HG03521 (cell line): Measurements from ENCODE around the gene LIF.

Source experiments
- ATAC-seq: cut with Tn5 transposase; IDR thresholded peaks from one replicate; pipeline ENCODE4 v1.9.1; 2021; ENCODE audit warnings: mild to moderate bottlenecking, moderate library complexity; ENCODE audit not compliant: unreplicated experiment

Gene LIF

GRCh38 chr22:30195245-30196140, 51.1 kb downstream of the LIF start:
- ATAC-seq, result no peak

- ATAC-seq, result no peak
These were observed 53.4 kb downstream of the LIF start for GRCh38 chr22:30193031-30193775.

DNA sequence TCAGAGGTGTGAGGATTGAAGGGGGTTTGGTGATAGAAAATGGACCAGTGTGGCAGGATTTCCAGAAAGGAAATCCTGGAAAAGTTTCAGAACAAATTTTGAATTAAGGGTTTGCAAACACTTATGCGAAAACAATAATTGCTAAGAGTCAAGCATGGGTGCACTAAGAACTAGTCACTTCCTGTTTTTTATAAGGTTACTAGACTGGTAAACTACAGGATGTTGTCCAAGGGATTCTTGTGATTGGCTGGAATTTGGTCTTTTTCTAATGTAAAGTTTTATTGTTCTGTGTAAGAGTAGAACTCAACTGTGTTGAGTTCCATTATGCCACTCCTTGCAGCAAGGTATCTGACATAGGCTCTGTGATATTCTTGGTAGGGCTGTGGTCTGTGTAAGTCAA, 54.1 kb downstream of the LIF start:
- ATAC-seq, result no peak

- no peak for ATAC-seq
These were observed 55.4 kb downstream of the LIF start for GRCh38 chr22:30191040-30191701.

DNA sequence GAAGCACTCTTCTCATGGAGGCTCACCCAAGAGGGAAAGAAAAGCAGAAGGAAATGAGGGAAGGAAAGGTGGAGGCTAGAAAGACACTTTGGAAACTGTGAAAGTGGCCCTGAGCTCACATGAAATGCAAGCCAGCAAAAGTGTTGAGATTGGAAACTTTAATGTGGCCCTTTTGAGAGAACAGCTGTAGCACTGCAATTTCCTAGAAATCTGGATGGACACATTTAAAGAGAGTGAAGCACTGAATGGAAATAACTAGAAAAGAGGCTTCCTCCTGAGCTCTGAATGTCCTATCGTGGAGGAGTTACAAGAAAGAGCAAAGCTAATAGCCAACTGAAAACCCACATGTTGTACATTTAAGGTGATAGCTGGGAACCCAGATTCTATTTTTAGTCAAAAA, 56.0 kb downstream of the LIF start:
- ATAC-seq, result no peak
